ENCODE results near the gene PRXL2A. TPM values are rescaled to one million over a fixed set of nuclear protein-coding genes. Genes with fewer than 3 reads are reported as not detected.

The PRXL2A gene
- total RNA-seq, 1 experiment from 2014 or later = 47.1 TPM

GRCh38 chr10:80437227-80437626 is 28.9 kb downstream of the PRXL2A start:
- Histone ChIP-seq H3T11ph (ENCODE audit: low read length) (no peak overlapping the region), H3K9ac (ENCODE audit: extremely low read depth, insufficient read length, low read length) (no peak overlapping the region), H3K79me1 (ENCODE audit: insufficient read depth, low read depth, low read length, poor library complexity, severe bottlenecking) (no peaks in the 10 kb centered on the region), H3K4ac (ENCODE audit: low read depth, low read length) (no peak overlapping the region), H3K4me2 (ENCODE audit: insufficient read depth, insufficient read length, low read length) (no peak overlapping the region), H3K79me2 (ENCODE audit: insufficient read depth, low read length) (no peaks in the 10 kb centered on the region), H3K56ac (ENCODE audit: insufficient read length, low read depth, low read length) (no peak overlapping the region), H3K23me2 (ENCODE audit: insufficient read length, low read depth, low read length, poor library complexity, severe bottlenecking) (no peaks in the 10 kb centered on the region), H4K20me1 (ENCODE audit: control insufficient read depth, insufficient read depth, insufficient read length) (no peaks in the 10 kb centered on the region), H3K23ac (ENCODE audit: insufficient read length, low read depth, low read length) (no peak overlapping the region), H3K27ac (ENCODE audit: insufficient read length, low read depth, low read length) (no peak overlapping the region), H2AK5ac (ENCODE audit: insufficient read length, low read length) (no peak overlapping the region), H2BK15ac (ENCODE audit: low read depth, low read length) (no peak overlapping the region), H2AFZ (ENCODE audit: low read length) (no peak overlapping the region), H3K27me3 (ENCODE audit: insufficient read depth, low read length) (no peaks in the 10 kb centered on the region), H3K9me3 (ENCODE audit: control insufficient read depth, low read depth, low read length) (no peaks in the 10 kb centered on the region), H2BK5ac (ENCODE audit: insufficient read length, low read length) (no peak overlapping the region), H2BK20ac (ENCODE audit: low read depth, low read length, poor library complexity, severe bottlenecking) (no peak overlapping the region), H4K91ac (ENCODE audit: insufficient read length, low read depth, low read length) (no peak overlapping the region), H4K5ac (ENCODE audit: insufficient read length, low read depth, low read length) (no peak overlapping the region), H3K14ac (ENCODE audit: insufficient read depth, low read length) (no peak overlapping the region), H2BK12ac (ENCODE audit: insufficient read length, low read depth, low read length) (no peak overlapping the region), H3K18ac (ENCODE audit: insufficient read length, low read depth, low read length) (no peak overlapping the region), H2BK120ac (ENCODE audit: low read depth, low read length, poor library complexity, severe bottlenecking) (no peak overlapping the region), H3K4me1 (ENCODE audit: insufficient read depth, low read length) (no peaks in the 10 kb centered on the region; the same call in 1 of the 2 replicates), H4K8ac (replicated peaks; ENCODE audit: insufficient read length, low read depth, low read length) (no peak overlapping the region)
- Mint-ChIP-seq H3K4me3 (0 out of 5 replicates have a peak overlapping the region, but pooled peaks of 1 of the 2 experiments have one; percentile 4), H3K36me3 (ENCODE audit: insufficient read depth in 1 of 3, low read depth in 3 of 3) (peaks cover 3 to 8% (median 5%) of the 10 kb centered on the region in 3 experiments; a peak in 4 of 7 replicates), H3K4me1 (peaks cover 5 to 18% of the 10 kb centered on the region in 2 experiments), H3K27me3 (ENCODE audit: low read depth) (peaks cover 1% of the 10 kb centered on the region; the same call in 1 of the 2 replicates), H3K9me3 (no peaks in the 10 kb centered on the region), H3K27ac (no peak overlapping the region; a peak in 2 of 7 replicates)
- DNase-seq = no peak
- no CpG with 5 or more reads among the region's 2 CpGs for WGBS (ENCODE audit: extremely low coverage, insufficient read length, low lambda C conversion rate)
- no peak for TF ChIP-seq CTCF (conservative IDR thresholded peaks at IDR 0.05)
